HG03060 (cell line): Measurements from ENCODE around the gene CLEC7A.

Experiments
- ATAC-seq: cut with Tn5 transposase; IDR thresholded peaks from one replicate; pipeline ENCODE4 v1.9.1; 2021; ENCODE audit warnings: low read depth, moderate number of reproducible peaks; ENCODE audit not compliant: unreplicated experiment

The CLEC7A gene

DNA sequence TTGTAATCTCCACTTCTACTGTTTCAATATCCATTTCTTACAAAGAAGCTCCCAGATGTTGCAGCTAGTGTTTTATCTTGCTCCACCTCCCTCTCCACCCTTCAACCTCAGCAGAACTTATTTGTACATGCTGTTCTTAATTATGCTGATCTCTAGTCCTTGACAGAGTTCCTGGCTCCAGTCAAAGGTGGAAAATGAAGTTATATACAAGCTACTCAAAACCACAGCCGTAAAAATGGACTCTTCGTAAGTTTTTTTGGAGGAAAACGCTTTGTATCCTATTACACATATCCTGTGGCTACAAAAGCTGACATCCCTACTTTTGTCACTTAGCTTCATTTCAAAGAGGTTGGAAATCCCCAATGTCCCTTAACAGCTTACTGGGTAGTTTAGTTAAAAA is 32.5 kb downstream of the CLEC7A start:
- no peak for ATAC-seq

DNA sequence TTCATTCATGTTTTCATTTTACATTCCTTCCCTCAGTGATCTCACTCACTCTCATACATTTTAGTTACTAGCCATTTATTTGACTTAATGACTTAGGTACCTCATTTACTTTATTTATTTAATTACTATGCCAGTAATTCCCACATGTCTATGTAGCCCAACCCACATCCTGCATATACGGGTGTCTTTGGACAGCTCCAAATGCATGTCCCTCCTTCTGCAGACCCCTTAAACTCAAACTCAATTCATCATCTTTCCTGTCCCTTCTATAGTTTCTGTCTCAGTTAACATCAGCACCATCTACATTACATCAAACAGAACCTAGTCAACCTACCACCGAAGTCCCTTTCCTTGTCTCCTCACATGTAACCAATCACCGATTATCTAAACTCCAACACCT is 34.0 kb downstream of the CLEC7A start:
- no peak for ATAC-seq

DNA sequence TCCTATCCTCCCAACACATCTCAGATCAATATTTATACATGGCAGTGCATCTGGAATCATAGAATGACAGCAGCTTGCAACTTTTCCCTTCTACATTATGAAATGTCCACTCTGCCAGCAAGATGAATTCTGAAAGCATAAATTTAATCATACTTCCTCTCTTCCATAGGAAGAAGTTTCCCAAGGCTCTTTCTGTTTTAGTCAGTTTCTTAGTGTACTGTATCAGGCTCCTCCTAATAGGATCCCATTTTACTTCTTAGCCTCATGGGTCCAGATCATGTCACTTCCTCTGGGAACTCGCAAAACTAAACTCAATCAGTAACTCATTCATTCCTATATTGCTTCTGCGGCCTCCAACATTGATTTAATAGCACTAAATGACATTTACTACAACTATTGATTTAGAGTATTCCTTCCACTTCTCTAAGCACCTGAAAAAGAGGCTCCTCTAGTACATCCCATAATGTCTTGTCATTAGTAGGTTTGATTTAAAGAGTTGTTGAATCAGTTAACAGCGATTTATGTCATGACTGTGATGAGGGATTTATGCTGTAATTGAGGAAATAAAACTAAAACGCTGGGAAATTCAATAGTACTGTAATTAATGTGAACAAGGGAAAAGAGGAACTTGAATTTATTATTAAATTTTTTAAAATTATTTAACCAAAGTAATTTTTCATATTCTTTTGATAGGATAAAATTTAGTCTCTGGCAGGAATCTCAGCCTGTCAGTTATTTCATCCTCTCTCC is 35.2 kb downstream of the CLEC7A start:
- ATAC-seq: no peak

DNA sequence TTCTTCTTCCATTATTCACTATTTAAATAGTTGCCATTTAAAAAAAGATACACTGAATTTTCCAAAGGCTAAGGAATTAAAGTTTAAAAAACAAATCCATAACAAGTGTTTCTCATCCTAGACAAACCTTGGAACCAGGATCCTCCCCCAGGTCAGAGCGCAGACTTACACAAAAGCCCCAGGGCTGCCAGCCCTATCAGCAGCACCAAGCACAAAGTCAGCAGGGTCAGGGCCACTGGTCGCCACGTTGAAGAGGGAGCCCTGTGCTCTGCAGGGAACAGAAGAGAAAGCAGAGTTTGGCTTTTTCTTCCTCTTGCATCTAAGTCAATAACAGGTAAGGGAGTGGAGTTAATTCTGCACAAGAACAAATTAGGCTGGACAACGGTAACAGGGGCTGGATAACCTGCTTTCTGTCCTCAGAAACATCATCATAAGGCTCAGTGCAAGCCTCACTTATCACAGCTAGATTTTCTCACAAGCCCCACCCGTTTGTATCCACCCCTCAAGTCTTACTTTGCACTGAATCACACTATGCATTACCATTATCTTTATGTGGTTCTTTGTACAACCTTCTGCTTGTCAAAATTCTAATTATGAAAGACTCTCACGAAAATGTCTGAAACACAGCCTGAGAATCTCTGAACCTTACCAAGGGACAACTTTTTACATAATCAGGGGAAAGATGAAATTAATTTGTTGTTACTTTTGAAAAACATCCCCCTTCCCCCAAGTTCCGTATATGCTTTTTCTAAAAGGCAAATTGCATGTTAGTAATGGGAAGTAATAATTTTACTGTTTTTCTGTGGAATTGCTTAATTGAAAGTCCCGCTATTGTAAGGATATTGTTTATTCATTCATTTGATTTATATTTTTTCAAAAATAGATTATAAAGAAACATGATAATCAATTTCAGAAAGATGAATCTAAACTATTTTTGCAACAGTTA is 40.8 kb downstream of the CLEC7A start:
- no peak for ATAC-seq

DNA sequence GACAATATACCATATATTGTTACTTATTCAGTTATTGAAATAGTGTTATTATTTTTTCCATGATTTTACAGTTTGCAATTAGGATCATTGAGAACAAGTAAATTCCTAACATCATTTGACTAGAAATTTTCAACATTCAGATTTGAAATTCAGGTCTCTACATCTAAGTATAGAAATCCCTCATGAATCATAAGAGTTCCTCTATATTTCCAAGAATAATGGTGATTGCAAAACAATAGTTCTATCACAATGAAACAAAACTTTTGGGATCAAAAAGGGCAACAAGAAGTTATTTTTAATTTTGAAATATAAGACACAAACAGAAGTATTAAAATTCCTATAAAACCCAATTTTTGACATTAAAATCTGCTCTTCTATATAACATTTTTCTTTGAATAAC is 42.0 kb downstream of the CLEC7A start:
- ATAC-seq: no peak

DNA sequence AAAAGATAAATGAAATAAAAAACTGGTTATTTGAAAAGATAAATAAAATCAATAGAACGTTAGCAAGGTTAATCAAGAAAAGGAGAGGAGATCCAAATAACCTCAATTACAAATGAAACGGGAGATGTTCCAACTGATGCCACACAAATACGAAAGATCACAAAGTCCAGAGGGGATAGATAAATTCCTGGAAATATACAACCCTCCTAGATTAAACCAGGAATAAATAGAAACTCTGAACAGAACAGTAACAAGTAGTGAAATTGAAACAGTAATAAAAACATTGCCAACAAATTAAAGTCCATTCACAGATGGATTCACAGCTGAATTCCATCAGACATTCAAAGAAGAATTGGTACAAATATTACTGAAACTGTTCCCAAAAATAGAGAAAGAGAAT is 43.6 kb downstream of the CLEC7A start:
- ATAC-seq: no peak

DNA sequence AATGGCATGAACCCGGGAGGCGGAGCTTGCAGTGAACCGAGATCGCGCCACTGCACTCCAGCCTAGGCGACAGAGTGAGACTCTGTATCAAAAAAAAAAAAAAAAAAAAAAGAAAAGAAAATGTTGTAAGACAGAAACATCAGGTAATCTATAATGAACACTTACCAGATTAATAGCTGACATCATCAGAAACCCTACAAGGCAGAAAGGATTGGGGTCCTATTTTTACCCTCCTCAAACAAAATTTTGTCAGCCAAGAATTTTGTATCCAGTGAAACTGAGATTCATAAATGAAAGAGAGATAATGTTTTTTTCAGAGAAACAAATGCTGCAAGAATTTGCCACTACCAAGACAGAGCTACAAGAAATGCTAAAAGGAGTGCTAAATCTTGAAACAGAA is 45.3 kb downstream of the CLEC7A start:
- ATAC-seq: no peak

DNA sequence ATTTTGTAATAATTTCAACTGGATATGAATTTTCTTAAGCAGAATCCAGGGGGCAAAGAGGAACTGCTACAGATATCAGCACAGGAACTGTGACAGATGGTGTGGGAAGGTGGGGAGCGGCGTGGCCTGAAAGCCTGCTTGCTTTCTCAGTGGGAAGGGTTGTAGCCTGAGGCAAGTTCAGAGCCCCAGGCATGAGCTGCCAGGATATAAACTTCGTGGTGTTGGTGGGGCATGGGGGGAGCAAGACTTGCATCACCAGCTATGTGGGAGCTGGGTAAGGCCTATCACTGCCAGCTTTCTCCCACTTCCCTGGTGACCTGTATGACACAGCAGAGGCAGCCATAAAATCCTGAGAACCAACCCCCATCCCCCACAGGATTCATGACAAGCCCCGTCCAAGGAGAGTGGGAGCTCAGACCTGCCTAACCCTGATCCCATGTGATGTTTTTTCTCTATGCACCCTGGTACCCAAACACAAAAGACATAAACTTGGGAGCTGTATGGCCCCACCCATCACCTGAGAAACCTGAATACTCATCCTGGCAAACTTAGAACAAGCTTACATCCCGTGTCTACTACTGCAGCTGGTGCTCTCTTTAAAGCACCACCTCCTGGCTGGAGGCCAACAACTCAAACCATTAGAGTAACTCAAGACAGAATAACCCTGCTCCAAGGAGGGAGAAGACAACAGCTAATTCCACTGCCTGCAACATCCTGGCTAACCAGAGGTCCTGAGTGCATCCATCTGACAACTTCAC is 47.7 kb downstream of the CLEC7A start:
- ATAC-seq: no peak

DNA sequence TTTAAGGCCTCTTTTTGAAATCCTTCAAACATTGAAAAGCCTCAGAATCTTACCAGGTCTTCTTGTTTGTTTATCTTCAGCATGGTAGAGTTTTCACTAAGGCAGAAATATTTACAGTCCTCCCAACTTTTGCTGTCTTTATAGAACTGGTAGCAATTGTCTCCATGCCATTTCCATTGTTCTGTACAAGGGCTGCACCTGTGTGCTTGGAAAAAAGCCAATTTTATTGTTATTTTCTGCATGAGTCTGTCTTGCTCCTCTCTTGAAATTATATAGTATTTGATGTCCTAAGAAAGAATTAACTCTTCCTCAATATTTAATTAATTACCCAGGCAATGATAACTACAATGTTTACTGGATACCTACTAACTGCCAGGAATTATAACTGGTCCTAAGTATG is 54.5 kb downstream of the CLEC7A start:
- no peak for ATAC-seq

DNA sequence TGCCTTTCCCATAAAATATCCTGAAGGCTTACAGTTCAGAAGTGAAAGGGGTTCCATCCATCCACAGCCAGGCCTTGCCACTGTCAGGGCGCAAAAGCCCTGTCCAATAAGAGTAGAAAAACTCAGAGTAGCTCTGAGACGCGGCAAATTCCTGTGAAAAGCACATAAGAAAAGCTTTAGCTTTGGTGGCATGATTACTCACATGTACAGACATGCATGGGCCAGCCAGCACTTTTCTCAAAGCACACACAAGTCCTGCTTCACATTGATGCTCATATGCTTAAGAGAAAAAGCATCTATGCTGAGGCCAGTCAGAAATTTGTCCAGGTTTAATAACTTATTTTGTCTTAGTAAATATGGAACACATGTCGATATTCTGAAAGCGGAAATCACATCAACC is 56.7 kb downstream of the CLEC7A start:
- ATAC-seq: no peak

DNA sequence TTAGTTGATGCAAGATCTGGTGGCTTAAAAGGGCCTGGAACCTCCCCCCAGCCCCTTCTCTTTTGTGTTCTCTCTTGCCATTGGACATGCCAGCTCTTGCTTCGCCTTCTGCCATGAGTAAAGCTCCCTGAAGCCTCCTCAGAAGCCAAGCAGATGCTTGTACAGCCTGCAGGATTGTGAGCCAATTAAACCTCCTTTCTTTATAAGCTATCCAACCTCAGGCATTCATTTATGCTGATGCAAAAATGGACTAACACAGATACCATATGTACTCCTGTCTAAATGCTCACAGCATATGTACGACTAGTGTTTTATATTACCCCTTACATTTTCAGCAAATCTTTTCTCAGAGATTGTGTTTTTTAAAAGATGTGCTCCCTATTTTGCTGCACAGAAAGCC is 57.9 kb downstream of the CLEC7A start:
- ATAC-seq: no peak

DNA sequence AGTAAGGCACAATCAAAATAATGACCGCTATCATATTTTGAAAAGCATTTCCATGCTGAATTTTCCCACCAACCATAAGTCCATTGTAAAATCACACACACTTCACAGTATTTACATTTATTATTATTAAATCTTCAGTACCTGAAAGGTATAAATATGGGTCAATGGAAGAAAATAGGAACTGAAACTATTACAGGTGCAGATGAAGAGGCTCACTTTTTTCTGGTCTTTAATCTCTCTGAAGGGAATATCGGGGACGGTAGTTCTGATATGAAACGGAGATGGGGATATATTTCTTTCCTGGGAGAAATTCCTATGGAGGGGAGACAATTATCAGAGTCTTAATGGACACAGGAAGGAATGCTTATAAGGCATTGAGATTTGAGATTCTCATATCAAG is 59.6 kb downstream of the CLEC7A start:
- no peak for ATAC-seq

DNA sequence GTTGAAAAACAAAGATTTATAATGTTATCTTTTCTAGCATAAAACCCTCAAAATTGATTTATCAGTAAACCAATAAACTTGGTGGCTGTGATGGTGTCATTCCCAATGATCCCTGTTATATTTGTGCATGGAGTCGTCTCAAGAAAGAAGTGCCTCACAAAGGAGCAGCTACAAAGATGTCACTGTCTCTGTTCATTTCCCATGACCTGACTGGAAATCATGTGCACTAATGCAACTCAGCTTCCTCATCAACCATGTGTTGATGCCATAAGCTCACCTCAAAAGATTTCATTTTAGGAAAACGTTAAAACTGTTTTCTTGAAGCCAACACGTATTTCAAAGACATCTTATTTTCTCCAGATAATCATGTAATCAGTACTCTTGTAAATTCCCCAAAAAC is 60.0 kb downstream of the CLEC7A start:
- ATAC-seq: no peak

DNA sequence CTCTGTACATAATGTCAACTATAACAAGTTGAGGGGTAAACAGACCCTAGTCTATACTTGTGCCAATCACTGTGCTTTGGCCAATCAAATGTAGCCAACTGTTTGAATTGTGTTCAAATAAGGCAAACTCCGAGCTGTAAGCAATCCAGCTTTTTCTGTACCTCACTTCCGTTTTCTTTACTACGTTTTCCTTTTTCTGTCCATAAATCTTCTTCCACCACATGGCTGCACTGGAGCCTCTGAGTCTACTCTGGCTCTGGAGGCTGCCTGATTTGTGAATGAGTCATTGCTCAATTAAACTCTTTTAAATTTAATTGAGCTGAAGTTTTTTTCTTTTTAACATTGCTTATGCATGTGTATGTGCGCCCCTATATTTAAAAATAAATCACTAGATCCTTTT is 60.9 kb downstream of the CLEC7A start:
- no peak for ATAC-seq

DNA sequence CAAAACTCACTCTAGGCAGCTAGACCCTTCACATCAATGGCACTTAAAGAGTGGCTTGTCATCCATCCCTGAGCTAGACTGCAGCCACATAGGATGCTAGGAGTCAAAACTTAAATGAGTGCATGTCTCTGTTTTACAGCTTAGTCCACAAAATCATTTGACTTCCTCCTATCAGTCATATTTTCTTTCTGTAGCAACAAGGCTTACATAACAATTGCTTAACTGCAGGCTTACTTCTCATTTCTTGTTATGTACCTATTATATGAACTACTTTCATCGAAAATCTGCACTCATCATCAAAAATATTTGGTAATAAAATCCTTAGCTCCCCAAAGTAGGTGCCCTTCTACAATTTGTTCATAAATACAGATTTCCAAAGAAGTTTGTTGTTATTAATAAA is 61.4 kb downstream of the CLEC7A start:
- ATAC-seq: no peak

DNA sequence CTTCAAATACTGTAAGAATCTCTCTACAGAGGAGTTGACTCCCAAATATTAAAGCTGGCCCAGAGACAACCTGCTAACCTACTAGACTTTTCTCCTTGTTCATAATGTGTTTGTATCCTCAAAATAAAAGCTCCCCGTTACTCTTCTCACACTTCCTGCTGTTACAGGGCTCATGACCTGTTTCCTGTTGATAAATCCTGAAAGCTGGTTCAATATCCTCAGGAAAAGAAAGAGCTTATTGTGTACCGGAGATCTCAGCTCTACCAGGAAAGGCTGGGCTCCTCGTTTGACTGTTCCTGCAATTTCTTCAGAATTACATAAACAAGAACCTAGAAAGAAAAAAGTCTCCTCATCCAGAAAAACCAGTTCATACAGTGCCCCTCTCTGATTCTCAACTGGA is 62.1 kb downstream of the CLEC7A start:
- no peak for ATAC-seq

DNA sequence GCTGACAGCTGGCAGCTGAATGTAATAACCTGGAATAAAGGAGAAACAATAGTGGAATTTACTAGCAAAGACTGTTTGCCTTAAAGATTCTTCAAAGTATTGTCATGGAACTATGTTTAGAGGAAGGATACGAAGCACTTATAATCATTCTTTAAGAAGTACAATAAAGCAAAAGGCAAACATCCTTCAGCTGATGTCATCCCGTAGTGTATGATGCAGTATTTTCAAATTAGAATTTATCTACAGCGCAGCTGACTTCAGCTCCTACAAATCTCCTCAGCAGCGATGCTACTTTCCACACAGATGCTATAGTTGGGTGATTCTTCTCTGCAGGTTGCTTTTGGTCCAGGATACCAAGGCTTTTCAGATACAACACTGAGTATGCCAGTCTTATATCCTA is 62.7 kb downstream of the CLEC7A start:
- no peak for ATAC-seq
